Measurements from ENCODE around the gene TBC1D9. TPM values are rescaled to one million over a fixed set of nuclear protein-coding genes. Genes with fewer than 3 reads are reported as not detected.
A peak's percentile ranks its signal among the peaks of the same experiment; 100 is the strongest.

The TBC1D9 gene
- polyA plus RNA-seq, 1 of the 3 experiments (the other 2 are of a cell fraction) = 13.5 TPM

DNA sequence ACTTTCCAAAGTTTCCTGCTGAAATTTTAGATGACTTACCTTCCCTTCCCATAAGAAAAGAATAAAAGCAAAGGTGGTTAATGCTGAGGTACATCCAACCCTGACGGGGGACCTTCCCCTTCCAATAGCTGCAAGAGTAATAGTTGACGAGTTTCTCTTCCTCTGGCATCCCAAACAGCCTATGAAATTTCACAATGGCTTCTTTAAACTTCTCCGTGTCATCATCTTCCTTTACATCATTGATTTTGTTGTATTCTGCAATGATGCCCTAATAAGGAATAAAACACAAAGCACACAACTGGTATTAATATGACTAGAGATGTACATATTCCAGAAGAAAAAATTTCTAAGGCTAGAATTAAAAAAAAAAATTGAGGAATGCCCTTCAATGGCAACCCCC, 76.6 kb downstream of the TBC1D9 start:
- H3K27ac ChIP-seq (ENCODE audit: low read depth in 2 of 2, low read length in 1 of 2) = peak overlapping the region in 1 of 2 experiments; percentile 62; a peak in 1 of 4 replicates
- H3F3A ChIP-seq (replicated peaks; ENCODE audit: insufficient read depth) = no peaks in the 10 kb centered on the region
- no peaks in the 10 kb centered on the region for H3K27me3 ChIP-seq (ENCODE audit: insufficient read depth)
- TF ChIP-seq EZH2phosphoT487 (IDR thresholded peaks at IDR 0.05; ENCODE audit: borderline replicate concordance, low read depth) (no peak), NRF1 (IDR thresholded peaks at IDR 0.05; ENCODE audit: low read depth, low read length) (no peak), USF1 (IDR thresholded peaks at IDR 0.05; ENCODE audit: borderline replicate concordance, low read depth) (no peak), EP300 (IDR thresholded peaks at IDR 0.05; ENCODE audit: borderline replicate concordance in 1 of 2, low read depth in 1 of 2, low read length in 1 of 2) (no peak), MEF2A (IDR thresholded peaks at IDR 0.05; ENCODE audit: borderline replicate concordance, low read depth) (no peak), ELF1 (IDR thresholded peaks at IDR 0.05) (no peak), JUND (IDR thresholded peaks at IDR 0.05) (no peak), FOXM1 (IDR thresholded peaks at IDR 0.05; ENCODE audit: low read depth) (no peak), RXRA (IDR thresholded peaks at IDR 0.05; ENCODE audit: borderline replicate concordance, low read depth) (no peak), GABPA (IDR thresholded peaks at IDR 0.05; ENCODE audit: low read depth) (no peak), SMC3 (IDR thresholded peaks at IDR 0.05; ENCODE audit: low read depth, low read length) (no peak), RFX5 (IDR thresholded peaks at IDR 0.05; ENCODE audit: low read length) (no peak), SIN3A (IDR thresholded peaks at IDR 0.05; ENCODE audit: borderline replicate concordance, low read depth, low read length) (no peak), NFIC (IDR thresholded peaks at IDR 0.05; ENCODE audit: borderline replicate concordance) (no peak)
- TF ChIP-seq, protein P1, sequence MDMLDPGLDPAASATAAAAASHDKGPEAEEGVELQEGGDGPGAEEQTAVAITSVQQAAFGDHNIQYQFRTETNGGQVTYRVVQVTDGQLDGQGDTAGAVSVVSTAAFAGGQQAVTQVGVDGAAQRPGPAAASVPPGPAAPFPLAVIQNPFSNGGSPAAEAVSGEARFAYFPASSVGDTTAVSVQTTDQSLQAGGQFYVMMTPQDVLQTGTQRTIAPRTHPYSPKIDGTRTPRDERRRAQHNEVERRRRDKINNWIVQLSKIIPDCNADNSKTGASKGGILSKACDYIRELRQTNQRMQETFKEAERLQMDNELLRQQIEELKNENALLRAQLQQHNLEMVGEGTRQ (IDR thresholded peaks at IDR 0.05; ENCODE audit: borderline replicate concordance, low read depth, low read length) = no peak
- TF ChIP-seq, protein P2, sequence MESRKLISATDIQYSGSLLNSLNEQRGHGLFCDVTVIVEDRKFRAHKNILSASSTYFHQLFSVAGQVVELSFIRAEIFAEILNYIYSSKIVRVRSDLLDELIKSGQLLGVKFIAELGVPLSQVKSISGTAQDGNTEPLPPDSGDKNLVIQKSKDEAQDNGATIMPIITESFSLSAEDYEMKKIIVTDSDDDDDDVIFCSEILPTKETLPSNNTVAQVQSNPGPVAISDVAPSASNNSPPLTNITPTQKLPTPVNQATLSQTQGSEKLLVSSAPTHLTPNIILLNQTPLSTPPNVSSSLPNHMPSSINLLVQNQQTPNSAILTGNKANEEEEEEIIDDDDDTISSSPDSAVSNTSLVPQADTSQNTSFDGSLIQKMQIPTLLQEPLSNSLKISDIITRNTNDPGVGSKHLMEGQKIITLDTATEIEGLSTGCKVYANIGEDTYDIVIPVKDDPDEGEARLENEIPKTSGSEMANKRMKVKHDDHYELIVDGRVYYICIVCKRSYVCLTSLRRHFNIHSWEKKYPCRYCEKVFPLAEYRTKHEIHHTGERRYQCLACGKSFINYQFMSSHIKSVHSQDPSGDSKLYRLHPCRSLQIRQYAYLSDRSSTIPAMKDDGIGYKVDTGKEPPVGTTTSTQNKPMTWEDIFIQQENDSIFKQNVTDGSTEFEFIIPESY (IDR thresholded peaks at IDR 0.05; ENCODE audit: borderline replicate concordance, low read depth) = no peak
- no peak overlapping the region for H3K4me2 ChIP-seq
- CTCF ChIA-PET = no interaction called here
- H4K20me1 ChIP-seq (ENCODE audit: insufficient read depth) = no peaks in the 10 kb centered on the region
- no peak overlapping the region for H2AFZ ChIP-seq (ENCODE audit: low read depth)
- 96% methylated on average over 3 of the region's 3 CpGs for WGBS (ENCODE audit: low lambda C conversion rate)
- no peak overlapping the region for H3K4me3 ChIP-seq (ENCODE audit: low read depth in 2 of 2, low read length in 1 of 2)
- 0 out of 2 replicates have a peak, but pooled peaks cover 3% of the 10 kb centered on the region for H3K79me2 ChIP-seq (ENCODE audit: insufficient read depth)
- no peak for DNase-seq
- H3K9me3 ChIP-seq = no peaks in the 10 kb centered on the region
- H3K4me1 ChIP-seq (ENCODE audit: control insufficient read depth in 1 of 2, insufficient read depth in 2 of 2, low read depth in 1 of 2, low read length in 1 of 2) = peaks cover 3 to 5% of the 10 kb centered on the region in 2 experiments; a peak in 2 of 4 replicates
- POLR2A ChIA-PET = no interaction called here
- H3K9ac ChIP-seq = no peak overlapping the region
- no peaks in the 10 kb centered on the region for H3K9me2 ChIP-seq
- H3K36me3 ChIP-seq (replicated peaks in 1 of 2; ENCODE audit: control insufficient read depth in 1 of 2, insufficient read depth in 2 of 2, low read length in 1 of 2) = peaks cover 35 to 42% of the 10 kb centered on the region in 2 experiments

All from SK-N-SH (cell line).